Heart right ventricle (tissue), 16 donors: ENCODE data around the gene CCL2. TPM values are rescaled to one million over a fixed set of nuclear protein-coding genes. Genes with fewer than 3 reads are reported as not detected.

ENCODE experiments used
- ATAC-seq, 8 donors: fragments of 200-7000 bp; cut with Tn5 transposase; one replicate each; pipeline ENCODE4 v1.9.1; 2020; ENCODE audit warnings: mild to moderate bottlenecking in 8 of 8, moderate library complexity in 8 of 8, moderate number of reproducible peaks in 1 of 8
- DNase-seq, 2 donors: peaks; one replicate each; pipeline ENCODE4 v3.0.0-alpha.2; 2020
- H3K27ac ChIP-seq, 10 donors: fragments of 200-600 bp; sonication (generic) in 2 of 10; one replicate each; pipeline versions ENCODE4 v1.5.0 to v1.8.0; 2020 to 2022; ENCODE audit warnings: mild to moderate bottlenecking in 3 of 10
- H3K27me3 ChIP-seq, 7 donors: fragments of 200-600 bp; one replicate each; pipeline ENCODE4 v1.8.0; 2021 to 2022; ENCODE audit warnings: mild to moderate bottlenecking in 2 of 7
- H3K36me3 ChIP-seq, 9 donors: fragments of 200-600 bp; sonication (generic) in 1 of 9; one replicate each; pipeline versions ENCODE4 v1.5.0 to v1.8.0; 2020 to 2022; ENCODE audit warnings: mild to moderate bottlenecking in 2 of 9
- H3K4me1 ChIP-seq, 9 donors: fragments of 200-600 bp; sonication (generic) in 1 of 9; one replicate each; pipeline versions ENCODE4 v1.5.0 to v1.8.0; 2020 to 2022; ENCODE audit warnings: mild to moderate bottlenecking in 4 of 9
- H3K4me3 ChIP-seq, 10 donors: fragments of 200-600 bp; sonication (generic) in 2 of 10; one replicate each; pipeline versions ENCODE4 v1.5.0 to v1.8.0; 2020 to 2022; ENCODE audit warnings: mild to moderate bottlenecking in 7 of 10, moderate library complexity in 2 of 10
- H3K9me3 ChIP-seq, 11 donors: fragments of 200-600 bp in 10 of 11; sonication (generic) in 2 of 11; one replicate each; pipeline versions ENCODE4 v1.5.0 to v1.8.0; 2013 to 2022; ENCODE audit warnings: mild to moderate bottlenecking in 2 of 11, control low read depth in 1 of 11, moderate library complexity in 1 of 11
- CTCF ChIP-seq, 9 donors: fragments of 200-600 bp; sonication (generic) in 2 of 9; IDR thresholded peaks; one replicate each; pipeline versions ENCODE4 v1.5.0 to v1.8.0; 2021 to 2022; ENCODE audit warnings: antibody characterized with exemption in 9 of 9, mild to moderate bottlenecking in 5 of 9, moderate library complexity in 1 of 9
- WGBS, 2 donors: extraction: QIAGEN DNeasy Blood & Tissue Kit; methylation state at CpG; one replicate each; pipeline ENCODE4 v1.1.7; 2013; ENCODE audit warnings: inconsistent platforms in 1 of 2; 5-methylcytosine and 5-hydroxymethylcytosine counted together
- intact Hi-C, 10 donors: fragments of 100-400 bp; cut with DNase I; formaldehyde crosslinking; loops; one replicate each; pipeline versions ENCODE4 v1.11.1 to v1.14.2; 2022
- polyA plus RNA-seq, 2 donors: library from polyadenylated mRNA; stranded (reverse); fragments of 200-250 nt; gene quantifications; one replicate each; pipeline ENCODE4 v1.2.3, GENCODE V29; 2013
- total RNA-seq, 10 donors: library from RNA; stranded (reverse); fragmentation: NEBNext Ultra II Directional in 3 of 10; extraction: Animal tissue kit (Norgen Biotek cat#: 25700) in 3 of 10; gene quantifications; one replicate each; pipeline versions ENCODE4 v1.2.1 to v1.2.4, GENCODE V29; 2021 to 2023
- donor health status: Arrhythmogenic right ventricular cardiomyopathy.
- donor health status: ischemic (EF 13 %, LVEDD 7.1; RV severe dilation, severe dysfunction).
- donor health status: healthy with polysubstance abuse.
- donor health status: DM: no; HTN: yes; CAD: no.
- donor health status: DM: no; HTN: no; CAD: no.
- donor health status: ischemic (EF 25% LVEDD 6.9; RV normal size, moderate dysfunction).
- donor health status: ischemic (EF 25% LVEDD 5.7; RV mildly dilated, moderate dysfunction).
- donor health status: healthy.
- donor health status: DM: yes; HTN: yes; CAD: no.
- donor health status: Ischemic cardiomyopathy.
- donor health status: ischemic (EF 35%, LVEDD 5.7; RV mildly dilated, moderate dysfunction).
- donor health status: nonischemic (EF 11% LVEDD 7.7; RV severe dilation, severe dysfunction).
- donor health status: DM: yes; HTN: yes; CAD: no.
- donor health status: PGD.
- donor health status: ischemic (EF 29% LVEDD 5.4; RV normal size, mild dysfunction).
- donor health status: nonischemic (EF 23%, LVEDD 6.1; RV moderate dilation, normal function).

Gene CCL2
- total and polyA plus RNA-seq, 12 donors: 2.9 to 264 (median 42.0) TPM

- Histone ChIP-seq H3K4me3 (no peak overlapping the region), H3K4me1 (peaks cover 23 to 100% (median 59%) of the 10 kb centered on the region in 9 donors), H3K9me3 (no peaks in the 10 kb centered on the region), H3K27ac (peak overlapping the region in 9 of 10 donors; percentile 18 to 93 (median 52)), H3K27me3 (no peaks in the 10 kb centered on the region), H3K36me3 (no peaks in the 10 kb centered on the region)
- intact Hi-C loops: no loop called here
- no peak for ATAC-seq
- no peak for DNase-seq
- WGBS, 2 donors: 88 to 89% methylated on average over 1 of the region's 1 CpG
- TF ChIP-seq CTCF (IDR thresholded peaks at IDR 0.05): no peak
Measured at GRCh38 chr17:34249061-34249460, 6.0 kb upstream of the CCL2 start.

- 38 to 48% methylated on average over 1 of the region's 1 CpG for WGBS, 2 donors
- intact Hi-C loops: no loop called here
- H3K4me1 ChIP-seq: peaks cover 23 to 100% (median 63%) of the 10 kb centered on the region in 9 donors
Measured at GRCh38 chr17:34249478-34249877, 5.6 kb upstream of the CCL2 start.

GRCh38 chr17:34251186-34251585 is 3.9 kb upstream of the CCL2 start:
- 86 to 90% methylated on average over 3 of the region's 3 CpGs for WGBS, 2 donors
- ATAC-seq: no peak
- Histone ChIP-seq H3K36me3 (peaks cover 0 to 4% (median 0%) of the 10 kb centered on the region in 9 donors), H3K4me1 (peaks cover 23 to 100% (median 80%) of the 10 kb centered on the region in 9 donors), H3K4me3 (no peak overlapping the region), H3K27me3 (no peaks in the 10 kb centered on the region), H3K27ac (peak overlapping the region in 6 of 10 donors; percentile 75 to 93 (median 85)), H3K9me3 (no peaks in the 10 kb centered on the region)
- no peak for DNase-seq
- no peak for TF ChIP-seq CTCF (IDR thresholded peaks at IDR 0.05)
- intact Hi-C loops: loop anchor here in 6 of 10 donors (5.0 to 10.0 kb wide), 5 partner anchors 44 to 61 kb away; no protein-coding TSS in a partner anchor

More at GRCh38 chr17:34249478-34249877, 5.6 kb upstream of the CCL2 start:
- no peaks in the 10 kb centered on the region for H3K36me3 ChIP-seq
- peak overlapping the region in 9 of 10 donors; percentile 37 to 93 (median 55) for H3K27ac ChIP-seq
- TF ChIP-seq CTCF (IDR thresholded peaks at IDR 0.05): no peak
- H3K4me3 ChIP-seq: no peak overlapping the region
- no peaks in the 10 kb centered on the region for H3K27me3 ChIP-seq
- no peaks in the 10 kb centered on the region for H3K9me3 ChIP-seq
- DNase-seq (no peak), ATAC-seq (no peak)

GRCh38 chr17:34252095-34252443 is 3.0 kb upstream of the CCL2 start:
- Histone ChIP-seq H3K36me3 (peaks cover 0 to 10% (median 0%) of the 10 kb centered on the region in 9 donors), H3K27me3 (no peaks in the 10 kb centered on the region), H3K4me3 (no peak overlapping the region), H3K9me3 (no peaks in the 10 kb centered on the region), H3K27ac (peak overlapping the region in 9 of 10 donors; percentile 49 to 93 (median 82)), H3K4me1 (peaks cover 23 to 100% (median 85%) of the 10 kb centered on the region in 9 donors)
- 21 to 25% methylated on average over 5 of the region's 5 CpGs for WGBS, 2 donors
- no peak for TF ChIP-seq CTCF (IDR thresholded peaks at IDR 0.05)
- DNase-seq: peak in 1 of 2 donors; percentile 29
- intact Hi-C loops: loop anchor here in 6 of 10 donors (2.0 to 10.0 kb wide), 6 partner anchors 17 to 60 kb away; no protein-coding TSS in a partner anchor
- peak in 7 of 8 donors; percentile 15 to 57 (median 33) for ATAC-seq
